IMR-90 (cell line): ENCODE results near the gene TBCEL.

ENCODE experiments used
- CEBPB ChIP-seq: IDR thresholded peaks from 2 replicates; pipeline ENCODE4 v1.6.1; 2012; ENCODE audit warnings: low read depth, low read length, improper control_type of control experiment
- CTCF ChIP-seq: conservative IDR thresholded peaks from 2 replicates; pipeline ENCODE4 v1.5.1; 2012; ENCODE audit warnings: mild to moderate bottlenecking, low read depth, low read length, improper control_type of control experiment
- MAFK ChIP-seq: IDR thresholded peaks from 2 replicates; pipeline ENCODE4 v1.6.1; 2012; ENCODE audit warnings: low read depth, low read length, improper control_type of control experiment
- MAZ ChIP-seq: IDR thresholded peaks from 2 replicates; pipeline ENCODE4 v1.6.1; 2012; ENCODE audit warnings: low read depth, mild to moderate bottlenecking, low read length, improper control_type of control experiment, moderate library complexity, borderline replicate concordance
- POLR2A ChIP-seq: IDR thresholded peaks from 2 replicates; pipeline ENCODE4 v1.6.1; 2012; ENCODE audit warnings: mild to moderate bottlenecking, low read depth, low read length
- RAD21 ChIP-seq: IDR thresholded peaks from 2 replicates; pipeline ENCODE4 v1.6.1; 2012; ENCODE audit warnings: low read length, improper control_type of control experiment
- RCOR1 ChIP-seq: IDR thresholded peaks from 2 replicates; pipeline ENCODE4 v1.6.1; 2012; ENCODE audit warnings: mild to moderate bottlenecking, low read length, improper control_type of control experiment; ENCODE audit not compliant: insufficient replicate concordance
- SMC3 ChIP-seq: fragments of 150-350 bp; IDR thresholded peaks from 2 replicates; pipeline ENCODE4 v1.6.1; 2016; ENCODE audit warnings: low read depth, mild to moderate bottlenecking, antibody characterized with exemption, low read length, moderate library complexity
- USF2 ChIP-seq: fragments of 150-350 bp; IDR thresholded peaks from 2 replicates; pipeline ENCODE4 v1.6.1; 2017; ENCODE audit warnings: mild to moderate bottlenecking, antibody characterized with exemption, low read length, low read depth
- TF ChIP-seq, protein P1 (sequence below): fragments of 150-350 bp; IDR thresholded peaks from 2 replicates; pipeline ENCODE4 v1.6.1; 2016; ENCODE audit warnings: low read depth, mild to moderate bottlenecking, low read length, moderate library complexity, borderline replicate concordance

DNA sequence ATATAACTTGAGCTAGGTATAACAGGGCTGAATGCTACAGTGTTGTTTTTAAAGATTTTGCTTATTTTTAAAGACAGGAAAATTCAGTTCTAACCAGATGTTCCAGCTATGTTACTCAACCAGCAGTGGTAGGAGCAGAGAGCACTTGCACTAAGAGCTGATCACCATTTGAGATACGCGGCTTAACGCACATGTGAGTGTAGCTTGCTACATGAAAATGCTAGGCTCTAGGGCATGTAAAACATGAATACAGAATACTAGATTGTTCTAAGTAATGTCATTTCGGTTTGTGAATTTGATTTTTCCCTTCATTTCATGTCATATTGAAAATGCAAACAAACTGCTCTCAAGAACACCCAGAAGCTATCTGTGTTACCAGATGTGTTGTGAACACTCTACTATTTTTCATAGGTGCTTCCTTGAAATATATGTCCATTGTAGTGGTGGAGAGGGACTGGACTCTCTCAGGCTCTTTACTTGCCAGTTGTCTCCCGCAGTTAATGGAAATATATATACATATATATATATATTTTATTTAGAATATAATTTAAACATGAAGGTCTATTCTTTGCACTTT lies 66.3 kb downstream of the TBCEL start:
- TF ChIP-seq CTCF (no peak), POLR2A (no peak), CEBPB (no peak), RCOR1 (no peak), SMC3 (no peak), MAZ (no peak), RAD21 (no peak), MAFK (no peak), USF2 (no peak)
- TF ChIP-seq, protein P1, sequence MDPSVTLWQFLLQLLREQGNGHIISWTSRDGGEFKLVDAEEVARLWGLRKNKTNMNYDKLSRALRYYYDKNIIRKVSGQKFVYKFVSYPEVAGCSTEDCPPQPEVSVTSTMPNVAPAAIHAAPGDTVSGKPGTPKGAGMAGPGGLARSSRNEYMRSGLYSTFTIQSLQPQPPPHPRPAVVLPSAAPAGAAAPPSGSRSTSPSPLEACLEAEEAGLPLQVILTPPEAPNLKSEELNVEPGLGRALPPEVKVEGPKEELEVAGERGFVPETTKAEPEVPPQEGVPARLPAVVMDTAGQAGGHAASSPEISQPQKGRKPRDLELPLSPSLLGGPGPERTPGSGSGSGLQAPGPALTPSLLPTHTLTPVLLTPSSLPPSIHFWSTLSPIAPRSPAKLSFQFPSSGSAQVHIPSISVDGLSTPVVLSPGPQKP, result no peak
